HG02852 (cell line): ENCODE measurements around the gene RSPO1.
"Not testable (repeated sequence)": the region's sequence is repeated elsewhere in the genome, so short reads cannot be mapped to it uniquely, and the experiment has no call there.

ENCODE experiments used
- ATAC-seq: cut with Tn5 transposase; IDR thresholded peaks from one replicate; pipeline ENCODE4 v1.9.1; 2021; ENCODE audit warnings: mild to moderate bottlenecking, moderate library complexity; ENCODE audit not compliant: unreplicated experiment

RSPO1 gene

GRCh38 chr1:37622131-37622530 lies 12.6 kb downstream of the RSPO1 start:
- ATAC-seq, result no peak

GRCh38 chr1:37621326-37621870 lies 13.3 kb downstream of the RSPO1 start:
- ATAC-seq, result no peak

GRCh38 chr1:37620707-37621106 lies 14.0 kb downstream of the RSPO1 start:
- no peak for ATAC-seq

GRCh38 chr1:37616330-37616729 lies 18.4 kb downstream of the RSPO1 start:
- ATAC-seq, result no peak

- ATAC-seq, result no peak
Observed at GRCh38 chr1:37614105-37614504, 20.6 kb downstream of the RSPO1 start.

DNA sequence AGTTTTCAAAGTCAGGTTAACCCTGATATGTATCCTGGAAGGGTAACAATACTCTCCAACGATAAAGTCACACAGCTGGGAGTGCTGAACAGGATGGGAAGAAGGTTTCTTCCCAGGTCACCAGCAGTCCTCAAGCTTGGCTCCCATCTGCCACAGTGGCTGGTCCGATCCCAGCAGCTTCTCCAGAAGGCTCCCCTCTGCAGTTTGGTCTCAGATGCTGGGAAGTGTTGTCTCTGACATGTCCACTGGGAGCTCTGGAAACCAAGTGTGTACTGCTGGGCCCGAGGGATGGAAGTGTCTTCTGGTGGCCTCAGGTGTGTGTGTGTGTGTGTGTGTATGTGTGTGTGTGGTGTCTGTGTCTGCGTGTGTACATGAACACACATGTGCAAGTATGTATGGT lies 22.5 kb downstream of the RSPO1 start:
- ATAC-seq, result no peak

DNA sequence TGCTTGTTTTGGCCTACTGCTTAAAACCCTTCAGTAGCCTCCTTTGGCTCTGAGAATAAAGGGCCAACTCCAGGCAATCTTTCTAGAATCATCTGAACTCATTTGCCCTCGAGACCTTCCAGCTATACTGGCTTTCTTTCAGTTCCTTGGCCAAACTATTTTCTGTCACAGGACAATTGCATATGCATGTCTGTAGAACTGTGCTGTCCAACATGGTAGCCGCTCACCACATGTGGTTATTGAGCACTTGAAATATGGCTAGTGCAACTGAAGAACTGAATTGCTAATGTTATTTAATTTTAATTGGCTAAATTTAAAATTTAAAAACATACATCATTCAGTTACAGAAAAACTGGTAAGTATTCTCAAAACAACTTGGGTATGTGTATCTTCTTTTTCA lies 24.7 kb downstream of the RSPO1 start:
- no peak for ATAC-seq

DNA sequence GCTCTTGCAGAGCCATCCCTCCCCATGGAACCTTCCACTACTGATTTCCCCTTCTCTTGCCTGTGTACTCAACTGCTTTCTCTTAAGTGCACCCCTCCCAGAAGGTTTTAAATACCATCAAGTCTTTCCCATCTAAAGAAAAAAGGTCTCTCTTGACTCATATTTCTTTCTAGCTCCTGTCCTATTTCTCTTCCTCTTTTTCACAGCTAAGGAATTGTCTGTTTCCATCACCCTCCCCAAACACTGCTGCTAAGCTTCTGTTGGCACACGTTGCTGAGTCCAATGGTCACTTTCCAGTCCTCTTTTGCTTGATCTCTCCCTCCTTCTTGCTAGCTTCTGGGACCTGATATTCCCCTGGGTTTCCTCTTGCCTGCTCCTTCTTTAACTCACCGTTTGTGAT lies 25.7 kb downstream of the RSPO1 start:
- ATAC-seq, result no peak

DNA sequence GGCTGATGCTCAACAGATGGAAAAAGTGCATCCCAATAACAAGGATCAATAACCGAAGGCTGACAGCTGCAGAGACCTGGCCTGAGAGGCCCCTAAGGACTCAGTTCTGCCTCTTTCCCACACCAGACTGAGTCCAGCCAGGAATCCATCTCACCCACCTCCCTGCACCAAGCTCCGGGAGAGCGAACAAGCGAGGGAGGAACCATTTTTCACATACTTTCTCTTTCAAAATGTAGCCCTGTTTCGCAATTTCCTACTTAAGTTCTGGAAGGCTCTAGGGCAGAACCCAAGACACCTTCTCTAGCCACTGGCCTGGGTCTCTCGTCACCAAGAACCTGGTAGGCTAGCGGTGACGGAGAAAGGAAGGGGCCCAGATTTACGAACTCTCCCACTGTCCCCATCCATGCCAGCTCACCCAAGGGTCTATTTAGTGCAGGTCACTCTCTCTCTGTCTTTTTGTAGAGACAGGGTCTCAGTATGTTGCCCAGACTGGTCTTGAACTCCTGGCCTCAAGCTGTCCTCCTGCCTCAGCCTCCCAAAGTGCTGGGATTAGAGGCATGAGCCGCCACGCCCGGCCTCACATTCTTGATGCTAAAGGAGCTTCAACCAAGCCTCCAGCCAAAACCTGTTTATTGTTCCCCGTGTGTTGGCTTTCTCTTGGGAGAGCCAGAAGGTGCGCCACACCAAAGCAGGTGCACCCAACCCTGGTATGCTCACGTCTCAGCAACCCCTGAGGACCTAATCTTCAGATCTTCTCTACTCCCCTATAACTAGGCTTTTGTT lies 28.0 kb downstream of the RSPO1 start:
- ATAC-seq, result no peak

DNA sequence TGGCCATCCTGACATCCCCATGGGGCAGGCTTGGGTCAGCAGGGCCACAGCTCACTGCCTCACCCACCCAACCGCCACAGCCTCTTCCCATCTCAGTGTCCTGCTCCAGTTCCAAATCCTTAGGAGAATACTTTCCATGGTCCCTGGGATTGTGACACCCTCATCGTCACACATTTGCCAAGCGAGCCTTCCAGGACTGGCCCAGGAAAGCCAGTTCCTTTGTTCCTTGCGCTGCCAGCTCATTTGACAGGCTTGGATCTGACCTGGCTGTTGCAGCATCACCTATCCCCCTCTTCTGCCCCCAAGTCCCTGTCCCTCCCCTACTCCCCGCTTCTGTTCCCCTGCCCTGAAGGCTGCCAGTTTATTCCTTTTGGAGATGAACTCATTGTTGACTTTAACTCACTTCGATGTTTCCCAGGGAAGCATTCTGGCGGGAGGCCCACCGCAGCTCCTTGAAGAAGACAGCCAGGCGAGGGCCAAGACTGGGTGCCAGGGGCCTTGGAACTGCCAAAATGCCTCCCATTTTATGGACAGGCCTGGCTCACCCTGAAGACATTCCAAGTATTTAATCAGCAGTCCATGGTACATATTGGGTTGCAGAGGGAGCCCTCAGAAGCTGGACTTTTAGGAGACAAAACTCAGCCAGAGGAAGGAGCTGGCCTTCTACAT lies 28.8 kb downstream of the RSPO1 start:
- ATAC-seq, result no peak

DNA sequence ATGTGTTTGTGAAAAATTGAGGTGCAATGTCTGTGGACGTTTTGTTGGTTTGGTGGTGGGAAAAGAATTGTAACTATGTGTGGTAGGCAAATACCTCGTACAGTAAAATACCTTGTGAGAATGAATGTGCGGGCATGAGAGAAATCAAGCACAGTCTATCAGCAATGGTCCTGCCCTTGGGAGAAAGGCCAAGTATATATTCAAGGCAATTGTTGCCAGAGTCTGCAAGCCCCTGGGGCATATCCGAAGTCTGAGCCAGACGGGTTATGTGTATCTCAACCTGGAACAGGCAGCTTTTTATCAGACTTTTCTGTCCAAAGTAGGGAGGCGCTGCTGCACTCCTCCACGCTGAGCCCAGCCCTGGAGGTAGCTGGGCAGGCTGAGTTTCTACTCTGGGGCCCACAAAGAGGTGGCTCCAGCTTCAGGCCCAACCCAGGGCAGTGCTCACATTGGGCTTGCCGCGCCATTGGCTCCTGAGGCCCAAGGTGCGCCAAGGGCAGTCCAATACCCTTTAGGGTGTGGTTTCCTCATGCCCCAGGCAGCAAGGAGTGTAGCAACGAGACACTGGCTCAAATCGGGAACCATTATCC lies 29.5 kb downstream of the RSPO1 start:
- ATAC-seq, result no peak

- no peak for ATAC-seq
Observed at GRCh38 chr1:37602750-37603694, 31.7 kb downstream of the RSPO1 start.

DNA sequence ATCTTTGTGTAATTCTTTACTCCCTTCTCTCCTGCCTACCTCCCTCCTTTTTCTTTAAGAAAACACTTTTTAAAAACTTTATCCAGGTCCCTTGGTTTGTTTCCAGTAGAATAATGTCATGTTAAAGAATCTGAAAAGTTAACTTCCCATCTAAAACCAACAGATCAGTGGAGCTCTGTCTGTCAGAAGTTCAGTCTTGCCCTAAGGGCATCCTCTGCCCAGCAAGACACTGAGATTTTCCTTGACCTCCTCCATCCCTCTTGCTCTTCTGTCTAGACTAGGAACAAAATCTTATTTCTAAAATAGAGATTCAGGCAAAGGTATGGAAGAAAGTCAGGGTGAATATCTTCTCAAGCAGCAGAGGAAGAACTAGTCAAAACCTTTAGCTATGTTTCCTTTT lies 33.3 kb downstream of the RSPO1 start:
- no peak for ATAC-seq

- no peak for ATAC-seq
Observed at GRCh38 chr1:37599940-37600339, 34.8 kb downstream of the RSPO1 start.

DNA sequence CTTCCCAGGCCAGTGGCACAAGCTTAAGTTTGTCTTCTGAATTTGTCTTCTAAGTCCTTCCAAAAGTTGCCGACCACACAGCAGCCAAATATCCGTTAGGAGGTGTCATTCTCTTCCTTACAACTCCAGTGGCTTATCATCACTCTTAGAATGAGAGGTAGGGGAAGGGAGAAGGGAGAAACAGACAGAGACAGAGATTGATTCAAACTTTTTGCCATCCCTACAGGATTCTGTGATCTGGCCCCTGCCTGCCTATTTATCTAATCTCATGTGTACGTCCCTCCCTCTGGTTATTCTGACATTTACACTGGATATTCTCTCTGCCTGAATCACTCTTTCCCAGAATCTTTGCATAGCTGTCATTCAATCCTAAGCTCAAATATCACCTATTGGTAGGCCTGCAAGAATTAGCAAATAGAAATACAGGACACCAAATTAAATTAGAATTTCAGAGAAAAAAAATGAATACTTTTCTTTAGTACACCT lies 38.5 kb downstream of the RSPO1 start:
- ATAC-seq, result no peak

DNA sequence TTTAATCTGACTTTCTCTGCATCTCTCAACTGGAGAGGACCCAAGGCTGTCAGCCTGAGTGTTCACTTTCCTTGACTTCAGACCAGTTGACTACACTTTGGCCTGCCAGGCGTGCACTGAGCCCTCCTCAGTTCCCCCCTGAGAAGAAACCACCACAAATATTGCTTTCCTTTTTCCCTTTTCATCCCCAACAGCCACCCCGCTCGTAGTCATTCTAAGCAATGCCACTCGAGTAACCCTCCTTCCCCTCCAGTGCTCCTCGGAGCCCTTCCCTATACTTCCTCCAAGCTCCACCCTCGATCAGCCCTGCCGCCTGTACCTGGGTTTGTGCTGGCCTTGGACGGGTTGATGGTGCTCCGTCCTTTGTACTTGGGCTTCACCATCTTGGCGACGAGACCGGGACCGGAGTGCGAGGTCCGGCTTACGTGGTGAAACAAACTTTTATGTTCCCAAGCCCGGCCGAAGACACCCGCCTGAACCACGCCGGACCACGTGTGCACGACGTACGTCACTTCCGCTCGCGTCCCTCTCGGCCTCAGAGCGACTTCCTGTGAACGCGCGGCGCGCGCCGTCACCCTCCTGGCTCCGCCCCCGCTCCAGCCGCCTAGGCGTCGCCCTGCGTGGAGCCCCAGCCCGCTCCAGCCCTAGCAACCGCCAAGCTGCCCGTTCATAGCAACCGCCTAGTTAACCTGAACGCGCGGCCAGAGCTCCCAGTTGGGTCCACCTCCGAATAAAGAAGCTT lies 39.1 kb downstream of the RSPO1 start, which contains the start of gene GNL2:
Gene GNL2 (minus strand): TSS at position 498 of the 742 bp plus-strand sequence. CDS start 115 bp downstream, at position 383.
- peak; percentile 95 for ATAC-seq

DNA sequence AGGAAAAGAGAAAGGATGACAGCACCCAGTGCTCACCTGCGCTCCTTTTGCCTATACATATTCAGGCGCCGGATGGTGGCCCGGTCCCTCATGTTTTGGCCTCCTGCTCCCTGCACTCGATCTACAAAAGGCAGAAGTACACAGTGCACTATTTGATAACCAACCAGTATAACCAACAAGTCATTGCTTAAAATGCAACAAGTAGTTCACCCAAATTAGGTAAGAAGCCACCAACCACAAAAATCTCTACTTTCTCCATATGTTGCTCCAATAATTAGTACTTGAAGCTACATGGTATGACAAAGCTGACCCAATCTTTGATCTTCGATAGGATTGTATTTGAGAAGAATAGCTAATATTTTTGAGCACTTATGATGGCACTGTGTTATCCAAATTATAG lies 41.0 kb downstream of the RSPO1 start:
- ATAC-seq, result no peak

- no peak for ATAC-seq
Observed at GRCh38 chr1:37588939-37589338, 45.8 kb downstream of the RSPO1 start.

- ATAC-seq, result not testable (repeated sequence)
Observed at GRCh38 chr1:37584544-37584943, 50.1 kb downstream of the RSPO1 start.

DNA sequence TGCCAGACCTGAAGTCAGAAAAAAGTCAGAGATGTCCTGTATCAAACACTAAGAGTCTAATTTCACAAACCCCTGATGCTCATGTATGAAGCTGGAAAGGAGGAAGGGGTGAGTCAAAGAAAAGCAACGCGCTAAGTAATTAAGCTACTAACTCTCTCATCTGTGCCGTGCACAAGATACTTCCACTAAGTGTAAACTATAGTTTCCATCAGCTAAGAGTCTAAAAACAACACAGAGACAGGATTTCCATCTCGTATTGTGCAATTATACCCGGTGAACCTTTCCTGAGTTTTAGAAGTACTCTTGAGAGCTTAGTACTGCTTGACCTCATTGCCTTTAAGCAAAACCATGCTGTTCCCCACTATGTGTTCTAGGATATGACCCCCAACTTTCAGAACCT lies 59.0 kb downstream of the RSPO1 start:
- ATAC-seq, result no peak
